IPS-18a (cell line): Measurements from ENCODE around the gene SLC4A4.

Experiments used
- H3K27ac ChIP-seq: one replicate; pipeline ENCODE4 v1.5.1; 2013; ENCODE audit warnings: low read length
- H3K27me3 ChIP-seq: one replicate; pipeline ENCODE4 v1.6.1; 2013; ENCODE audit warnings: mild to moderate bottlenecking, low read length; ENCODE audit not compliant: control insufficient read depth, insufficient read depth
- H3K36me3 ChIP-seq: one replicate; pipeline ENCODE4 v1.6.1; 2013; ENCODE audit warnings: low read depth, low read length; ENCODE audit not compliant: control insufficient read depth
- H3K4me1 ChIP-seq: one replicate; pipeline ENCODE4 v1.6.1; 2013; ENCODE audit warnings: low read depth, low read length; ENCODE audit not compliant: control insufficient read depth
- H3K4me3 ChIP-seq: one replicate; pipeline ENCODE4 v1.5.1; 2013; ENCODE audit warnings: low read length
- H3K9ac ChIP-seq: one replicate; pipeline ENCODE4 v1.6.1; 2013; ENCODE audit warnings: mild to moderate bottlenecking, low read length, moderate library complexity
- H3K9me3 ChIP-seq: one replicate; pipeline ENCODE4 v1.6.1; 2013; ENCODE audit warnings: low read depth, low read length; ENCODE audit not compliant: control insufficient read depth

The SLC4A4 gene

DNA sequence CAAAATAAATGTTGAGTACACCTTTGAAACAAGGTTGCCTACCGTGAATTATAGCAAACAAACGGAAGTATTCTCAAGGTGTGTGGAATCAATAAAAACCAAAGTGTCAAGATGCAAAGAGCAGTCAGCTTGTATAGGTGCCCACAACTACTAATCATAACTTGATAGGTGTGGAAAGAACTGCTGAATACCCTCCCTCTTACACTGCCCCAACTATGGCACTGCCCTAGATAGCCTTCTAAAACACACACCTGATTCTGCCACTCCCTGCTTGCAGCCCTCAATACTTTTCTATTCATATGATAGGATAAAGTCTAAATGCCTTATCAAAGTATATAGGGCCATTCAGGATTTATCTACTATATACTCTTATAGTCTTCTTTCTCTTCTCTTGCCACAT is 31.1 kb upstream of the SLC4A4 start:
- Histone ChIP-seq H3K36me3 (no peaks in the 10 kb centered on the region), H3K4me1 (peaks cover 19% of the 10 kb centered on the region), H3K9me3 (no peaks in the 10 kb centered on the region), H3K27me3 (no peaks in the 10 kb centered on the region), H3K4me3 (no peak overlapping the region), H3K9ac (no peak overlapping the region), H3K27ac (no peak overlapping the region)

DNA sequence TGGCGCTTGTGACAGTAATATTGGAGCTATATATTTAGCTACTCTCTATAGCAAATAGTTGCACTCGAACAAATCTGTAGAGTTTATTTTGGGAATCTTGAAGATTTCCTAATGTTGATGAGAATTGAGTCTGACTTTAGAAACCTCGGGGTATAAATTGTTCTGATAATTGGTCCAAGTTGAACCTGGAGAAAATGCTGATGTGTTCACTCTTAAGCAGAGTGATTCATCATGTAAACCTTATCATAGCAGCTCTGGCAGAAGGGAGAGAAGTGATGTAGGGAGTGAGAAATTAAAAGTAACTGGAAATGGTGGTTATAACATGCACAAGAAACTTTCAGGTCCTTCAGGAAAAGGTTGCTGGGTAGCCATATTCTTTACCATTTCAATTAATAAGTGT is 16.4 kb upstream of the SLC4A4 start:
- no peaks in the 10 kb centered on the region for H3K27me3 ChIP-seq
- H3K4me1 ChIP-seq: peaks cover 12% of the 10 kb centered on the region
- H3K9me3 ChIP-seq: no peaks in the 10 kb centered on the region
- H3K27ac ChIP-seq: no peak overlapping the region
- no peak overlapping the region for H3K9ac ChIP-seq
- H3K36me3 ChIP-seq: no peaks in the 10 kb centered on the region
- no peak overlapping the region for H3K4me3 ChIP-seq

GRCh38 chr4:71333368-71333767 is 5.5 kb upstream of the SLC4A4 start:
- Histone ChIP-seq H3K27ac (no peak overlapping the region), H3K9ac (no peak overlapping the region), H3K27me3 (no peaks in the 10 kb centered on the region), H3K36me3 (no peaks in the 10 kb centered on the region), H3K9me3 (no peaks in the 10 kb centered on the region), H3K4me3 (no peak overlapping the region), H3K4me1 (no peaks in the 10 kb centered on the region)

GRCh38 chr4:71333960-71334359 is 4.9 kb upstream of the SLC4A4 start:
- H3K4me1 ChIP-seq: no peaks in the 10 kb centered on the region

DNA sequence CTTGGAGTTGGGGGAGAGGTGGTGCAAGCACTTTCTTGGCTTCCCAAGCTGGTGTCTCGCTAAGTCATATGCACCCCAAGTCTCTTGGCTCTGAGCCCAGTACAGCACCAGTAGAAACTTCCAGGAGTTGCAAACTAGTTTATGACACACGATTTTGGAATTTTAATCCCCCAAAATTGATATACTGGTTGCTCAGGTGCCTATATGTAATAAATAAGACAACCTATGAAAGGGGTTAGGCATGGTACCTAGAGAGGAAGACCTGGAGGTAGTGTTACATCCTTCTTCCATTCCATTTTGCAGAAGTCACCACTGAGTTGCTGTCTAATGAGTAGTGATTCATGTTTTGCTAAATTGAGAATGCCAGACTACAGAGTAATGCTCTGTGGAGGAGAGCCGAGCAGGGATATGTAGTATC is 4.3 kb upstream of the SLC4A4 start:
- Histone ChIP-seq H3K4me1 (no peaks in the 10 kb centered on the region), H3K9me3 (no peaks in the 10 kb centered on the region), H3K27ac (no peak overlapping the region), H3K4me3 (no peak overlapping the region), H3K36me3 (no peaks in the 10 kb centered on the region), H3K9ac (no peak overlapping the region), H3K27me3 (no peaks in the 10 kb centered on the region)

More at GRCh38 chr4:71333960-71334359, 4.9 kb upstream of the SLC4A4 start:
- Histone ChIP-seq H3K36me3 (no peaks in the 10 kb centered on the region), H3K27me3 (no peaks in the 10 kb centered on the region), H3K27ac (no peak overlapping the region), H3K9me3 (no peaks in the 10 kb centered on the region), H3K4me3 (no peak overlapping the region), H3K9ac (no peak overlapping the region)

DNA sequence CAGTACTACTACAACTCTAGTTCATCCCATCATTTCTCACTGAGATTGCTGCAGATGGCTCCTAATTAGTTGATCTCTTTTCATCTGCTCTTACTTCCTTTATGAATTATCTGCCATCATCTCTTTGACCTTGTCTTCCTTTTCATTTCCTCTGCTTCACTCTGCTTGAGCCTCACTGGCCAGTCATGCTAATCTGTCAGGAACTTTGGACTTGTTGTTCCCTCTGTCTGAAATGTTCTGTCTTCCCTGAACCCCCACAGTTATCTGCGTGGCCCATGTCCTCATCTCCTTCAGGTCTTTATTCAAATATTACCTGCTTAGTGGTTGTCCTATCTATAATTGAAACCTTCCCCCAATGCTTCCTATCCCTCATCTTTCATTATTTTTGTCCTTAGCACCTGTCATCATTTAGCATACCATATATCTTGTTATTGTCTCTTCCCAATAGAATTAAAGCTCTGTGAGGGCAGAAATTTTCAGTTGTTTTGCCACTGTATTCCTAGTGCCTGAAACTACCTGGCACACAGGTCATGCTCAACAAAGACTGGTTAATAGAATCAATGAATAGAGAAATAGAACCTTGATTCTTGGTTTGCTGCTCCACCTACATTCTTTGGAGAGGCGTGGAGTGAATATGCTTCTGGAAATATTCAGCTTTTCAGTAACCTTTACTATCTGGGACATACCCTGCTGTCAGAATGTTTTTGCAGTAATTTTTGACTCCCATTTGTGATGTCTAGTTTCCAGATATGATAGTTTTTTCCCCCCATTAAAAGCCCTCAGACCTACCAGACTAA is 5.0 kb downstream of the SLC4A4 start:
- no peaks in the 10 kb centered on the region for H3K27me3 ChIP-seq
- no peak overlapping the region for H3K9ac ChIP-seq
- no peaks in the 10 kb centered on the region for H3K36me3 ChIP-seq
- H3K9me3 ChIP-seq: no peaks in the 10 kb centered on the region
- no peak overlapping the region for H3K4me3 ChIP-seq
- no peak overlapping the region for H3K27ac ChIP-seq
- H3K4me1 ChIP-seq: no peaks in the 10 kb centered on the region

DNA sequence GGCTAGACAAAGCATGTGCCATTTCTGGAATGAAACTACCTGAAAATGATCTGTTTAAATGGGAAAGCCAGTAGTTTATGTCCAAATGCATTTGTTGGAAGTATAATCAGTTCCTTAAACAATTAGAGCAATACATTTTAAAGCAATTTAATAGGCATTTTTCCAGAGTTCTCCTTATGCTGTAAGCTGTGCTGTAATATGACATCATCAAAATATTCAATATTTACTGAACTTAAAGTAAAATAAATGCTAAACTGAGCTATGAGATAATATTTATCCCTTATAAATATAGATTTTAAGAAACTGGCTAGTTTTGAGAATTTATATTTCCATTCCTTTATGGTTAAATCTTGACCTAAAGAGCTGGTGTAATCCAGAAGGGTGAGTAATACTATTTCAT is 7.9 kb downstream of the SLC4A4 start:
- H3K9me3 ChIP-seq: no peaks in the 10 kb centered on the region
- H3K9ac ChIP-seq: no peak overlapping the region
- no peaks in the 10 kb centered on the region for H3K27me3 ChIP-seq
- no peaks in the 10 kb centered on the region for H3K36me3 ChIP-seq
- no peak overlapping the region for H3K27ac ChIP-seq
- H3K4me1 ChIP-seq: no peaks in the 10 kb centered on the region
- no peak overlapping the region for H3K4me3 ChIP-seq

GRCh38 chr4:71348586-71348985 is 9.8 kb downstream of the SLC4A4 start:
- H3K9ac ChIP-seq: no peak overlapping the region
- no peaks in the 10 kb centered on the region for H3K36me3 ChIP-seq
- H3K27ac ChIP-seq: no peak overlapping the region
- H3K4me1 ChIP-seq: no peaks in the 10 kb centered on the region
- no peaks in the 10 kb centered on the region for H3K9me3 ChIP-seq
- no peak overlapping the region for H3K4me3 ChIP-seq
- H3K27me3 ChIP-seq: no peaks in the 10 kb centered on the region

DNA sequence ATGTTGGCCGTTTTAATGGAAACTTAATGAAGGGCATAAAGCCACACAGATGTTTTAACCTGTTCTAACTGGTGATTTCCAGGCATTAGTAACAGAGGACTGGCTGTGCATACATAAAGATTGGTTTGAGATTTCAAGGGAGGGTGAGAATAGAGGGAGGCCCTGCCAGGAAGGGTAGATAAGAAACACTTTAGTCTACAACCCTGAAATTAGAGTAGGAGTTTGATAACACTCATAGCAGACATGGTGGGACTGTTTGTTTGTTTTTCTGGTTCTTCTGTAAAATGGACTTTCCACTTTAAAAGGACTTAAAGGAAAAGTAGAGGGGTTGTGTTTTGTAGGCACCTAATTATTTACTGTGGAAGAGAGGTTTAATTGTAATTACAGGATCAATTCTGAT is 16.2 kb downstream of the SLC4A4 start:
- H3K27me3 ChIP-seq: no peaks in the 10 kb centered on the region
- no peaks in the 10 kb centered on the region for H3K4me1 ChIP-seq
- H3K9me3 ChIP-seq: no peaks in the 10 kb centered on the region
- H3K36me3 ChIP-seq: no peaks in the 10 kb centered on the region
- no peak overlapping the region for H3K9ac ChIP-seq
- no peak overlapping the region for H3K27ac ChIP-seq
- H3K4me3 ChIP-seq: no peak overlapping the region

GRCh38 chr4:71355971-71356370 is 17.2 kb downstream of the SLC4A4 start:
- H3K27ac ChIP-seq: no peak overlapping the region
- H3K4me1 ChIP-seq: no peaks in the 10 kb centered on the region
- no peaks in the 10 kb centered on the region for H3K9me3 ChIP-seq
- H3K4me3 ChIP-seq: no peak overlapping the region
- no peak overlapping the region for H3K9ac ChIP-seq
- no peaks in the 10 kb centered on the region for H3K27me3 ChIP-seq
- no peaks in the 10 kb centered on the region for H3K36me3 ChIP-seq

- H3K27ac ChIP-seq: no peak overlapping the region
- H3K36me3 ChIP-seq: no peaks in the 10 kb centered on the region
- H3K9me3 ChIP-seq: no peaks in the 10 kb centered on the region
Measured at GRCh38 chr4:71356924-71357663, 18.3 kb downstream of the SLC4A4 start.

DNA sequence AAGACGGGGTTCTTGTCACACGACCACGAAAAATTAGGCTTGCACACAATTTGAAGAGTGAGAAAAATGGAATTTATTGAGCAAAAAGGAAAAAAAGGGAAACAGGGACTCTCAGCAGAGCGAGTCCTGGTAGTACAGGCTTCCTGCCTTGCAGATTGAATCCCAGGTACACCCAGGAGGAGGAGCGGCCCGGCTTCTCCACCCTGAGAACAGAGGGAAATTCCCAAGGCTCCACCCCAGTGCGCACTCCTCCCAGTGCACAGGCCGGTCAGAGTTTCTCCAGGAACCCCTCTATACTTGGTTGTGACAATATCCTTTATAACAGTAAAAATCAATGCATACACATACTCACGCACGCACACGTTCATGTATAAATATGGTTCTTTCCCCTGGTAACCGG is 22.0 kb downstream of the SLC4A4 start:
- Histone ChIP-seq H3K4me1 (no peaks in the 10 kb centered on the region), H3K9me3 (no peaks in the 10 kb centered on the region), H3K36me3 (no peaks in the 10 kb centered on the region), H3K27ac (no peak overlapping the region), H3K4me3 (no peak overlapping the region), H3K9ac (no peak overlapping the region), H3K27me3 (no peaks in the 10 kb centered on the region)

More at GRCh38 chr4:71356924-71357663, 18.3 kb downstream of the SLC4A4 start:
- Histone ChIP-seq H3K27me3 (no peaks in the 10 kb centered on the region), H3K4me3 (no peak overlapping the region), H3K4me1 (no peaks in the 10 kb centered on the region), H3K9ac (no peak overlapping the region)
